Hepatocyte (in vitro differentiated cells): Measurements from ENCODE around the gene CRACDL.

Experiments
- EZH2phosphoT487 ChIP-seq: fragments of 200-600 bp; sonication (generic); IDR thresholded peaks from one replicate; pipeline ENCODE4 v1.6.1; 2018; ENCODE audit warnings: antibody characterized with exemption, mild to moderate bottlenecking, low read depth, moderate library complexity; ENCODE audit not compliant: unreplicated experiment, severe bottlenecking
- TF ChIP-seq, protein P1 (sequence below): fragments of 200-600 bp; sonication (generic); IDR thresholded peaks from 2 replicates; pipeline ENCODE4 v1.5.1; 2016; ENCODE audit warnings: antibody characterized with exemption, mild to moderate bottlenecking; ENCODE audit not compliant: poor library complexity

DNA sequence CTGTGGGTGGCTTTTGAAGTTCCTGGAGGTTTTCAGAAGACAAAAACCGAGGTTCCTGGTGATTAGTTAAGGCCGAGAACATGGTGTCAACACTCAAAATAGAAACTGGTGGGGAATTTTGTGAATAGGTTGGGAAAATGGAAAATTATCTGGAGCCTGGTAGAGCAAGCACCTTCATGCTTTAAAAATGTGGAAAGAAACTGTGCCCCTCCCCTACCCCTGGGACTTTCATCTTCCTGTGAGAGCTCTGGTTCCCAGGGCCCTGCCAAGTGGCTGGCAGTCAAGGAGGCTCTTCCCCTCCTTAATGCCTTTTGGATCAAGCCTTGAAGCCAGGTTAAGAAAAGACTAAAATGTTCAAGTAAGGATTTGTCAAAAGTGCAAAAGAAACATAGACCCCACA is 1.9 kb upstream of the CRACDL start:
- TF ChIP-seq, protein P1, sequence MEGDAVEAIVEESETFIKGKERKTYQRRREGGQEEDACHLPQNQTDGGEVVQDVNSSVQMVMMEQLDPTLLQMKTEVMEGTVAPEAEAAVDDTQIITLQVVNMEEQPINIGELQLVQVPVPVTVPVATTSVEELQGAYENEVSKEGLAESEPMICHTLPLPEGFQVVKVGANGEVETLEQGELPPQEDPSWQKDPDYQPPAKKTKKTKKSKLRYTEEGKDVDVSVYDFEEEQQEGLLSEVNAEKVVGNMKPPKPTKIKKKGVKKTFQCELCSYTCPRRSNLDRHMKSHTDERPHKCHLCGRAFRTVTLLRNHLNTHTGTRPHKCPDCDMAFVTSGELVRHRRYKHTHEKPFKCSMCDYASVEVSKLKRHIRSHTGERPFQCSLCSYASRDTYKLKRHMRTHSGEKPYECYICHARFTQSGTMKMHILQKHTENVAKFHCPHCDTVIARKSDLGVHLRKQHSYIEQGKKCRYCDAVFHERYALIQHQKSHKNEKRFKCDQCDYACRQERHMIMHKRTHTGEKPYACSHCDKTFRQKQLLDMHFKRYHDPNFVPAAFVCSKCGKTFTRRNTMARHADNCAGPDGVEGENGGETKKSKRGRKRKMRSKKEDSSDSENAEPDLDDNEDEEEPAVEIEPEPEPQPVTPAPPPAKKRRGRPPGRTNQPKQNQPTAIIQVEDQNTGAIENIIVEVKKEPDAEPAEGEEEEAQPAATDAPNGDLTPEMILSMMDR = no peak
- no peak for TF ChIP-seq EZH2phosphoT487
